Vagina (tissue), 2 donors: ENCODE results near the gene C11orf68.

Source experiments
- POLR2A ChIP-seq, 2 donors: fragments of 450-650 bp; IDR thresholded peaks; one replicate each; pipeline ENCODE4 v1.6.1; 2017; ENCODE audit warnings: antibody characterized with exemption in 2 of 2, mild to moderate bottlenecking in 2 of 2, moderate library complexity in 2 of 2
- TF ChIP-seq, protein P1 (sequence below), 3 experiments: fragments of 450-650 bp in 2 of 3; fragments of 200-600 bp in 1 of 3; sonication (generic) in 1 of 3; IDR thresholded peaks; one replicate each; pipeline ENCODE4 v1.5.1; 2017 to 2019; ENCODE audit warnings: antibody characterized with exemption in 3 of 3, mild to moderate bottlenecking in 2 of 3, moderate library complexity in 2 of 3

- TF ChIP-seq, protein P1, sequence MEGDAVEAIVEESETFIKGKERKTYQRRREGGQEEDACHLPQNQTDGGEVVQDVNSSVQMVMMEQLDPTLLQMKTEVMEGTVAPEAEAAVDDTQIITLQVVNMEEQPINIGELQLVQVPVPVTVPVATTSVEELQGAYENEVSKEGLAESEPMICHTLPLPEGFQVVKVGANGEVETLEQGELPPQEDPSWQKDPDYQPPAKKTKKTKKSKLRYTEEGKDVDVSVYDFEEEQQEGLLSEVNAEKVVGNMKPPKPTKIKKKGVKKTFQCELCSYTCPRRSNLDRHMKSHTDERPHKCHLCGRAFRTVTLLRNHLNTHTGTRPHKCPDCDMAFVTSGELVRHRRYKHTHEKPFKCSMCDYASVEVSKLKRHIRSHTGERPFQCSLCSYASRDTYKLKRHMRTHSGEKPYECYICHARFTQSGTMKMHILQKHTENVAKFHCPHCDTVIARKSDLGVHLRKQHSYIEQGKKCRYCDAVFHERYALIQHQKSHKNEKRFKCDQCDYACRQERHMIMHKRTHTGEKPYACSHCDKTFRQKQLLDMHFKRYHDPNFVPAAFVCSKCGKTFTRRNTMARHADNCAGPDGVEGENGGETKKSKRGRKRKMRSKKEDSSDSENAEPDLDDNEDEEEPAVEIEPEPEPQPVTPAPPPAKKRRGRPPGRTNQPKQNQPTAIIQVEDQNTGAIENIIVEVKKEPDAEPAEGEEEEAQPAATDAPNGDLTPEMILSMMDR (IDR thresholded peaks at IDR 0.05), result no peak
- no peak for TF ChIP-seq POLR2A (IDR thresholded peaks at IDR 0.05)
These were observed 25.9 kb upstream of the C11orf68 start for GRCh38 chr11:65944767-65945166.
